Measurements from ENCODE around the gene SOX6. TPM values are rescaled to one million over a fixed set of nuclear protein-coding genes. Genes with fewer than 3 reads are reported as not detected.

Gene SOX6
- total RNA-seq, 1 donor from 2014 or later = 1.6 TPM

- Histone ChIP-seq H3K36me3 (no peaks in the 10 kb centered on the region), H3K9me3 (no peaks in the 10 kb centered on the region), H3K27me3 (no peaks in the 10 kb centered on the region), H3K27ac (no peak overlapping the region), H3K4me3 (no peak overlapping the region), H3K4me1 (no peaks in the 10 kb centered on the region)
- DNase-seq (ENCODE audit: low spot score in 2 of 2) = no peak
- intact Hi-C loops (cut with DNase I) = no loop called here
- TF ChIP-seq CTCF (IDR thresholded peaks at IDR 0.05) = no peak
Observed at GRCh38 chr11:16089481-16089880, 266.9 kb downstream of the SOX6 start.

GRCh38 chr11:16088774-16089173 lies 267.6 kb downstream of the SOX6 start:
- Histone ChIP-seq H3K27me3 (no peaks in the 10 kb centered on the region), H3K27ac (no peak overlapping the region), H3K4me3 (no peak overlapping the region), H3K36me3 (no peaks in the 10 kb centered on the region), H3K4me1 (no peaks in the 10 kb centered on the region), H3K9me3 (no peaks in the 10 kb centered on the region)
- TF ChIP-seq CTCF (IDR thresholded peaks at IDR 0.05) = no peak
- DNase-seq (ENCODE audit: low spot score in 2 of 2) = no peak
- intact Hi-C loops (cut with DNase I) = no loop called here

- Histone ChIP-seq H3K9me3 (no peaks in the 10 kb centered on the region), H3K27me3 (no peaks in the 10 kb centered on the region), H3K27ac (no peak overlapping the region), H3K36me3 (no peaks in the 10 kb centered on the region), H3K4me3 (no peak overlapping the region), H3K4me1 (no peaks in the 10 kb centered on the region)
- DNase-seq (ENCODE audit: low spot score in 2 of 2) = no peak
- intact Hi-C loops (cut with DNase I) = no loop called here
- no peak for TF ChIP-seq CTCF (IDR thresholded peaks at IDR 0.05)
Observed at GRCh38 chr11:16087886-16088285, 268.5 kb downstream of the SOX6 start.

DNA sequence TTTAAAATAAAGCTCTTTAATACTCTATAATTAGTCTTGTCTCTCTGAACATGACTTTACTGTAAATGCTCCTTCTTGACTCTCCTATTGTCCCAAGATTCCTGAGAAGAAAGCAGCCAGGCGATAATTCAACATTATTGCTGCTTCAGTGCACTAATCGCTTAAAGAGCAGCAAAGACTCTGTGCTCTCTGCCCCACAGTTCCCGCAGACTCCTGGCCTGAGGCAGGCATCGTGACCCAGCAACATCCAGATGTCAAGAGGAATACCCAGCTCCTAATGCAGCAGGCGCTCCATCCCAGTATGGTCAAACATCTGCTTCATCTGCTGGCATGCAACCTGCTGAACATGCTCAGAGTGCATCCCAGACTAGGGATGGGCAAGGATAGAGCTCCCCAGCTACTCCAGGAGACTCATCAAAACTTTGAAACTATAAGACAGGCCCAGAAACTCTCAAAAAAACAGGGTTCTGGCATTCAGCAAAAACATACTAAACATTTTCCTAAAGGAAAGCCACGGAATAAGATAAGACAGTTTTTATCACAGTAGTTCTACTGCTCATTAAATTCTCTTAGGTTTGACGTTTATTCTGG lies 270.0 kb downstream of the SOX6 start:
- no peak overlapping the region for H3K27ac ChIP-seq
- DNase-seq (ENCODE audit: low spot score in 2 of 2) = no peak
- H3K4me1 ChIP-seq = no peaks in the 10 kb centered on the region
- no peak overlapping the region for H3K4me3 ChIP-seq
- intact Hi-C loops (cut with DNase I) = no loop called here
- no peaks in the 10 kb centered on the region for H3K9me3 ChIP-seq
- no peak for TF ChIP-seq CTCF (IDR thresholded peaks at IDR 0.05)
- no peaks in the 10 kb centered on the region for H3K27me3 ChIP-seq
- H3K36me3 ChIP-seq = no peaks in the 10 kb centered on the region

DNA sequence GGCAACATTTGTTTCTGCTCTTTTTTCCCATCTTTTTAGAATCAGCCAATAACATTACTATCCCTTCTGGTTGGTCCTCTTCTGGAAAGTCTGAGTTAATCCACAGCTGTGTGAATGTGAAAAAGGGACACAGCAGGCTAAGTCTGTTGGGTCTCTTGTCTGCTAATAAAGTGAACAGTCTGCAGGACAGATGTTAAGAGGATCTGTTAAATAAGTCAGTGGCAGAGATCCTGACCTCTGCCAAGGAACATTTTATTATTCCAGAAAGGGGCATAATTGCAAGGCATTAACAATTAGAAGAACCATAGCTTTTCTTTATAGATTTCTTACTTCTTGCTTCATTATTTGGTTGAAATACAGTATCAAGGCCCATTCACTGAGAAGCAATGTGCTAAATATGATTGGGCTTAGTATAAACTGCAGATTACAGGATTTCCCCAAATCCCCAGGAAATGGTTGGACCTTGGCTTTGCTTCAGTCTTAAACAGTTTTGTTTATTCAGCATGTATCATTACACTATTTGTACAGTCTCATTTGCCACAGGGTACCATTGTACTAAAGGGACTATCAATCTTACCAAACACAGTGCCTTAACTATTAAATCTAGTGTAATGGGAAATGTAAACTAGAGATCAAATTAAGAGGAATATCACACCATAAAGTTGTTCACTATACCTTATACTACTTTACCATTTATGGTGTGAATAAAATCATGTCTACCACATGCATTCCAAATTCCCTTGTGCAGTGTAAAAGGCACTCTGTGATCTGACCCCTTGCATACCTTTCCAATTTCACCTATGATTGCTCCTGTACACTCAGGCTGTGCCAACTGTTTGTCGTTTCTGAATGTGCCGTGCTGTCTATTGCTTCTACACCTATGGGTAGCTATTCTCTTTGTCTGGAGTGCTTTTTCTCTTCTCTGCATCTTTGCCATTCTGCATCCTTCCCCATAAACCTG lies 274.0 kb downstream of the SOX6 start:
- no peak for TF ChIP-seq CTCF (IDR thresholded peaks at IDR 0.05)
- H3K4me1 ChIP-seq = no peaks in the 10 kb centered on the region

More for the DNA sequence above, 274.0 kb downstream of the SOX6 start:
- intact Hi-C loops (cut with DNase I) = no loop called here
- Histone ChIP-seq H3K4me3 (no peak overlapping the region), H3K27ac (no peak overlapping the region), H3K27me3 (no peaks in the 10 kb centered on the region), H3K36me3 (no peaks in the 10 kb centered on the region), H3K9me3 (no peaks in the 10 kb centered on the region)
- DNase-seq (ENCODE audit: low spot score in 2 of 2) = no peak

All from ascending aorta (tissue), 2 donors.